ENCODE measurements around the gene SMARCC1.
A peak's percentile ranks its signal among the peaks of the same experiment; 100 is the strongest.

The SMARCC1 gene

GRCh38 chr3:47663630-47664240, 118.0 kb downstream of the SMARCC1 start:
- H3K36me3 ChIP-seq (ENCODE audit: control insufficient read depth in 2 of 2, insufficient read depth in 1 of 2, low read length in 2 of 2), result peaks cover 4 to 46% of the 10 kb centered on the region in 2 experiments
- CTCF ChIA-PET, result interaction anchor here (1.0 kb wide), 1 partner anchor 142 kb away, joined by 5 read pairs; no protein-coding TSS in a partner anchor

GRCh38 chr3:47661121-47661752, 120.5 kb downstream of the SMARCC1 start:
- TF ChIP-seq ZNF670 (tag by site-specific recombination; IDR thresholded peaks at IDR 0.05; ENCODE audit: low read depth) (no peak), ZSCAN18 (tag by site-specific recombination; IDR thresholded peaks at IDR 0.05) (no peak), PRDM1 (tag by site-specific recombination; IDR thresholded peaks at IDR 0.05) (0 out of 2 replicates have a peak, but pooled peaks have one; percentile 28)
- H3K4me3 ChIP-seq (ENCODE audit: low read depth, low read length), result no peak overlapping the region
- peaks cover 7 to 58% of the 10 kb centered on the region in 2 experiments for H3K36me3 ChIP-seq (ENCODE audit: control insufficient read depth in 2 of 2, insufficient read depth in 1 of 2, low read length in 2 of 2)
- no peaks in the 10 kb centered on the region for H3K9me3 ChIP-seq (ENCODE audit: control insufficient read depth, insufficient read depth, low read depth, low read length)
- H3K4me1 ChIP-seq (ENCODE audit: control insufficient read depth, insufficient read depth, low read length), result no peaks in the 10 kb centered on the region
- ChIA-PET CTCF (no interaction called here), POLR2A (interaction anchor here (0.6 kb wide), 1 partner anchor 9 kb away, joined by 6 read pairs; no protein-coding TSS in a partner anchor)
- H3K27ac ChIP-seq (ENCODE audit: extremely low read depth, low read depth, low read length), result no peak overlapping the region

More at GRCh38 chr3:47663630-47664240, 118.0 kb downstream of the SMARCC1 start:
- no peak overlapping the region for H3K27ac ChIP-seq (ENCODE audit: extremely low read depth, low read depth, low read length)
- no peak overlapping the region for H3K4me3 ChIP-seq (ENCODE audit: low read depth, low read length)
- H3K4me1 ChIP-seq (ENCODE audit: control insufficient read depth, insufficient read depth, low read length), result no peaks in the 10 kb centered on the region
- no peaks in the 10 kb centered on the region for H3K9me3 ChIP-seq (ENCODE audit: control insufficient read depth, insufficient read depth, low read depth, low read length)
- TF ChIP-seq ZNF169 (tag by site-specific recombination; IDR thresholded peaks at IDR 0.05), result no peak
- POLR2A ChIA-PET, result interaction anchor here (1.0 kb wide), 1 partner anchor 36 kb away, joined by 3 read pairs; no protein-coding TSS in a partner anchor

GRCh38 chr3:47658444-47658843, 123.2 kb downstream of the SMARCC1 start:
- no peak overlapping the region for H3K27ac ChIP-seq (ENCODE audit: extremely low read depth, low read depth, low read length)
- H3K36me3 ChIP-seq (ENCODE audit: control insufficient read depth in 2 of 2, insufficient read depth in 1 of 2, low read length in 2 of 2), result peaks cover 7 to 46% of the 10 kb centered on the region in 2 experiments
- CTCF ChIA-PET, result no interaction called here

More at GRCh38 chr3:47658444-47658843, 123.2 kb downstream of the SMARCC1 start:
- 0 out of 2 replicates have a peak, but pooled peaks have one; percentile 20 for TF ChIP-seq ZNF280D (tag by site-specific recombination; IDR thresholded peaks at IDR 0.05)
- TF ChIP-seq ZNF146 (tag by site-specific recombination; IDR thresholded peaks at IDR 0.05), result peak; percentile 73; the same call in 1 of the 2 replicates
- TF ChIP-seq ZNF114 (tag by site-specific recombination; IDR thresholded peaks at IDR 0.05), result no peak
- no peak for TF ChIP-seq BCL6B (tag by site-specific recombination; IDR thresholded peaks at IDR 0.05)
- Histone ChIP-seq H3K9me3 (ENCODE audit: control insufficient read depth, insufficient read depth, low read depth, low read length) (no peaks in the 10 kb centered on the region), H3K4me1 (ENCODE audit: control insufficient read depth, insufficient read depth, low read length) (no peaks in the 10 kb centered on the region), H3K4me3 (ENCODE audit: low read depth, low read length) (no peak overlapping the region)
- POLR2A ChIA-PET, result no interaction called here
